HEK293 (cell line): ENCODE results near the gene SLC1A7.

Experiments used
- CTCF ChIP-seq: fragments of 450-650 bp; formaldehyde crosslinking; IDR thresholded peaks from 2 replicates; pipeline ENCODE4 v1.5.1; 2016; ENCODE audit warnings: missing biosample characterization, missing genetic modification characterization
- REST ChIP-seq: fragments of 450-650 bp; formaldehyde crosslinking; IDR thresholded peaks from 2 replicates; pipeline ENCODE4 v1.5.1; 2016; ENCODE audit warnings: missing biosample characterization, missing genetic modification characterization
- SALL2 ChIP-seq: fragments of 450-650 bp; formaldehyde crosslinking; IDR thresholded peaks from 2 replicates; pipeline ENCODE4 v1.5.0; 2017; ENCODE audit warnings: missing biosample characterization, mild to moderate bottlenecking, missing genetic modification characterization, borderline replicate concordance
- ZBTB44 ChIP-seq: fragments of 450-650 bp; IDR thresholded peaks from 2 replicates; pipeline ENCODE4 v1.5.1; 2018; ENCODE audit warnings: missing biosample characterization, mild to moderate bottlenecking, missing genetic modification characterization
- ZNF26 ChIP-seq: fragments of 450-650 bp; formaldehyde crosslinking; IDR thresholded peaks from 2 replicates; pipeline ENCODE4 v1.5.1; 2016; ENCODE audit warnings: missing biosample characterization, missing genetic modification characterization
- ZNF354C ChIP-seq: fragments of 450-650 bp; formaldehyde crosslinking; IDR thresholded peaks from 2 replicates; pipeline ENCODE4 v1.5.1; 2016; ENCODE audit warnings: missing biosample characterization, missing genetic modification characterization, low read depth, borderline replicate concordance
- ZNF501 ChIP-seq: fragments of 450-650 bp; formaldehyde crosslinking; IDR thresholded peaks from 2 replicates; pipeline ENCODE4 v1.5.1; 2016; ENCODE audit warnings: missing biosample characterization, missing genetic modification characterization
- ZNF629 ChIP-seq: fragments of 450-650 bp; formaldehyde crosslinking; IDR thresholded peaks from 2 replicates; pipeline ENCODE4 v1.5.1; 2017; ENCODE audit warnings: missing biosample characterization, missing genetic modification characterization
- ZNF704 ChIP-seq: fragments of 450-650 bp; formaldehyde crosslinking; IDR thresholded peaks from 2 replicates; pipeline ENCODE4 v1.5.1; 2016; ENCODE audit warnings: missing biosample characterization, missing genetic modification characterization

GRCh38 chr1:53048960-53049573, 93.4 kb downstream of the SLC1A7 start:
- TF ChIP-seq CTCF (no peak), ZBTB44 (tag by site-specific recombination) (no peak), REST (tag by site-specific recombination) (no peak), ZNF26 (tag by site-specific recombination) (no peak), SALL2 (no peak), ZNF629 (tag by site-specific recombination) (no peak), ZNF501 (tag by site-specific recombination) (no peak), ZNF704 (no peak), ZNF354C (no peak)
